IMR-90 (cell line): ENCODE results near the gene VPS35L. TPM values are rescaled to one million over a fixed set of nuclear protein-coding genes. Genes with fewer than 3 reads are reported as not detected.
A peak's percentile ranks its signal among the peaks of the same experiment; 100 is the strongest.

ENCODE experiments used
- ATAC-seq: fragments of 200-7000 bp; cut with Tn5 transposase; 2 replicates; pipeline ENCODE4 v1.9.1; 2020; ENCODE audit warnings: low read depth, mild to moderate bottlenecking, moderate library complexity
- BruUV-seq: library from RNA; stranded (reverse); fragments of 400-500 nt; replicated peaks from 2 replicates; lab custom pipeline; 2021; lab: Mats Ljungman, UMichigan
- CTCF ChIA-PET: fragments of 300-600 bp; formaldehyde crosslinking; extraction: SDS; loops from one replicate; lab custom pipeline; 2021; ENCODE audit warnings: antibody characterized with exemption; lab: Yijun Ruan, JAX
- POLR2A ChIA-PET: fragments of 300-600 bp; sonication (Branson Sonifier 250); formaldehyde crosslinking; loops from one replicate; lab custom pipeline; 2022; ENCODE audit warnings: antibody characterized with exemption; ENCODE audit not compliant: unreplicated experiment; lab: Charles Lee
- DNase-seq: peaks from one replicate; pipeline ENCODE4 v3.0.0; 2013
- H2AFZ ChIP-seq: replicated peaks from 2 replicates; pipeline ENCODE3; 2013; ENCODE audit warnings: low read length, mild to moderate bottlenecking; ENCODE audit not compliant: poor library complexity
- H2AK5ac ChIP-seq: 2 replicates; pipeline ENCODE4 v1.6.1; 2013; ENCODE audit warnings: low read depth, low read length, inconsistent platforms
- H2AK9ac ChIP-seq: replicated peaks from 2 replicates; pipeline ENCODE3; 2013; ENCODE audit warnings: mild to moderate bottlenecking, low read depth, low read length, moderate library complexity; ENCODE audit not compliant: poor library complexity
- H2BK120ac ChIP-seq: 2 replicates; pipeline ENCODE4 v1.6.1; 2013; ENCODE audit warnings: low read depth, low read length, inconsistent platforms
- H2BK15ac ChIP-seq: 3 replicates; pipeline ENCODE4 v1.6.1; 2013; ENCODE audit warnings: low read depth, low read length, inconsistent platforms
- H2BK20ac ChIP-seq: 2 replicates; pipeline ENCODE4 v1.6.1; 2013; ENCODE audit warnings: low read depth, mild to moderate bottlenecking, inconsistent platforms, low read length, moderate library complexity
- H2BK5ac ChIP-seq: 2 replicates; pipeline ENCODE4 v1.6.1; 2013; ENCODE audit warnings: mild to moderate bottlenecking, low read depth, low read length, inconsistent platforms; ENCODE audit not compliant: poor library complexity, severe bottlenecking
- H3K14ac ChIP-seq: replicated peaks from 2 replicates; pipeline ENCODE4 v1.6.1; 2013; ENCODE audit warnings: low read depth, low read length, inconsistent platforms
- H3K18ac ChIP-seq: 2 replicates; pipeline ENCODE4 v1.6.1; 2013; ENCODE audit warnings: low read depth, low read length, control low read depth
- H3K23ac ChIP-seq: 2 replicates; pipeline ENCODE4 v1.6.1; 2013; ENCODE audit warnings: low read depth, low read length, inconsistent platforms
- H3K27ac ChIP-seq: 2 replicates; pipeline ENCODE4 v1.5.1; 2013; ENCODE audit warnings: mild to moderate bottlenecking, control low read depth, low read length; ENCODE audit not compliant: insufficient read depth
- H3K27me3 ChIP-seq: 2 replicates; pipeline ENCODE4 v1.6.1; 2013; ENCODE audit warnings: low read length; ENCODE audit not compliant: control insufficient read depth, insufficient read depth
- H3K36me3 ChIP-seq: 2 replicates; pipeline ENCODE4 v1.6.1; 2013; ENCODE audit warnings: low read length, mixed read lengths; ENCODE audit not compliant: control insufficient read depth, insufficient read depth
- H3K4ac ChIP-seq: 2 replicates; pipeline ENCODE4 v1.6.1; 2013; ENCODE audit warnings: low read depth, low read length, inconsistent platforms
- H3K4me1 ChIP-seq: 2 replicates; pipeline ENCODE4 v1.6.1; 2013; ENCODE audit warnings: low read length, mixed read lengths; ENCODE audit not compliant: control insufficient read depth, insufficient read depth
- H3K4me2 ChIP-seq: 2 replicates; pipeline ENCODE4 v1.6.1; 2013; ENCODE audit warnings: low read depth, mild to moderate bottlenecking, control low read depth, low read length, moderate library complexity
- H3K4me3 ChIP-seq: 2 replicates; pipeline ENCODE4 v1.5.1; 2013; ENCODE audit warnings: low read depth, mild to moderate bottlenecking, control low read depth, low read length, moderate library complexity; ENCODE audit not compliant: insufficient read depth
- H3K56ac ChIP-seq: 2 replicates; pipeline ENCODE4 v1.6.1; 2013; ENCODE audit warnings: low read length, inconsistent platforms; ENCODE audit not compliant: insufficient read depth; ENCODE audit errors: extremely low read depth
- H3K79me1 ChIP-seq, 2 experiments: 2 replicates each; pipeline ENCODE4 v1.6.1; 2013; ENCODE audit warnings: low read length in 2 of 2, inconsistent platforms in 1 of 2, low read depth in 1 of 2
- H3K9ac ChIP-seq: 2 replicates; pipeline ENCODE4 v1.6.1; 2013; ENCODE audit warnings: low read depth, low read length, control low read depth
- H3K9me1 ChIP-seq: 2 replicates; pipeline ENCODE4 v1.6.1; 2013; ENCODE audit warnings: low read length, inconsistent platforms; ENCODE audit not compliant: insufficient read depth
- H3K9me3 ChIP-seq: 2 replicates; pipeline ENCODE4 v1.6.1; 2013; ENCODE audit warnings: low read length; ENCODE audit not compliant: control insufficient read depth, insufficient read depth
- H4K20me1 ChIP-seq: 2 replicates; pipeline ENCODE4 v1.6.1; 2013; ENCODE audit warnings: low read length, inconsistent platforms; ENCODE audit not compliant: insufficient read depth
- H4K5ac ChIP-seq: 2 replicates; pipeline ENCODE4 v1.6.1; 2013; ENCODE audit warnings: mild to moderate bottlenecking, low read depth, low read length, control low read depth
- H4K8ac ChIP-seq, 2 experiments: 2 replicates each; pipeline ENCODE4 v1.6.1; 2013; ENCODE audit warnings: low read depth in 2 of 2, low read length in 2 of 2, control low read depth in 1 of 2, inconsistent platforms in 1 of 2
- H4K91ac ChIP-seq: 2 replicates; pipeline ENCODE4 v1.6.1; 2013; ENCODE audit warnings: low read depth, low read length, inconsistent platforms; ENCODE audit not compliant: insufficient read depth
- CEBPB ChIP-seq: IDR thresholded peaks from 2 replicates; pipeline ENCODE4 v1.6.1; 2012; ENCODE audit warnings: low read depth, low read length, improper control_type of control experiment
- CHD1 ChIP-seq: IDR thresholded peaks from 2 replicates; pipeline ENCODE4 v1.6.1; 2012; ENCODE audit warnings: low read depth, low read length, improper control_type of control experiment
- WGBS, 2 experiments: methylation state at CpG; one replicate each; pipeline versions ENCODE4 v1.1.5 to v1.1.7; 2013; ENCODE audit warnings: missing lambda C conversion rate in 2 of 2; ENCODE audit not compliant: insufficient read length in 1 of 2; ENCODE audit errors: extremely low coverage in 2 of 2; 5-methylcytosine and 5-hydroxymethylcytosine counted together
- dilution Hi-C: fragments of 300-500 bp; cut with HindIII; formaldehyde crosslinking; loops from one replicate; pipeline ENCODE4 v1.14.3; 2018; ENCODE audit warnings: low sequenced_read_pairs; ENCODE audit not compliant: unreplicated experiment
- in situ Hi-C: fragments of 300-500 bp; cut with MboI; formaldehyde crosslinking; loops from 3 replicates; pipeline ENCODE4 v1.14.3; 2019; ENCODE audit warnings: low sequenced_read_pairs, inconsistent platforms, mixed read lengths
- intact Hi-C: fragments of 100-400 bp; cut with micrococcal nuclease; formaldehyde crosslinking; loops from 2 replicates; pipeline ENCODE4 v1.10.0; 2022
- polyA plus RNA-seq, 3 experiments: library from polyadenylated mRNA; depleted of rRNA; stranded (reverse); fragments of >200 nt; gene quantifications; 2 replicates each; pipeline ENCODE4 v1.2.3, GENCODE V29; 2012; ENCODE audit warnings: low replicate concordance in 1 of 3
- total RNA-seq: library from RNA; depleted of rRNA; stranded (reverse); fragments of >200 nt; gene quantifications from 2 replicates; pipeline ENCODE4 v1.2.3, GENCODE V29; 2012

Gene VPS35L
- total and polyA plus RNA-seq, 2 of the 4 experiments (the other 2 are of a cell fraction), result 28.0 to 40.1 TPM

DNA sequence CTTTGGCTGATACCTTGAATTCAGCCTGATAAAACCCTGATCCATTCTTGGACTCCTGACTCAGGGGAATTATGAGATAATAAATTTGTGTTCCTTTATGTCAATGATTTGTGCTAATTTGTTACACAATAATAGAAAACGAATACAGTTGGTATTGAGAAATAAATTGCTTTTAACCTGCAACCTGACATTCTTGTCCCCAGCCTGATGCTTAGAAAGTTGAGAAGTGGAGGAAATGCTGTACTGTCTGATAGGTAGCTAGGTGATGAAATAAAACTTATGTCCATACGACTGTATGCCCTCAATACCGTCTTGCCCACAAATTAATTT, 173.1 kb downstream of the VPS35L start:
- no CpG with 5 or more reads among the region's 3 CpGs for WGBS, 2 experiments
- BruUV-seq, result no TSS peak
- no peaks in the 10 kb centered on the region for H4K20me1 ChIP-seq
- H3K56ac ChIP-seq, result no peak overlapping the region
- H2AFZ ChIP-seq, result no peak overlapping the region
- H2AK5ac ChIP-seq, result no peak overlapping the region
- CTCF ChIA-PET, result no interaction called here
- intact Hi-C loops (no loop called here), dilution Hi-C loops (no loop called here), in situ Hi-C loops (no loop called here)
- POLR2A ChIA-PET, result no interaction called here
- DNase-seq (no peak), ATAC-seq (no peak)
- TF ChIP-seq CHD1 (no peak), CEBPB (0 out of 2 replicates have a peak, but pooled peaks have one; percentile 16)
- H4K91ac ChIP-seq, result no peak overlapping the region
- no peak overlapping the region for H4K5ac ChIP-seq
- H3K4me3 ChIP-seq, result no peak overlapping the region
- H2AK9ac ChIP-seq, result no peak overlapping the region
- H2BK120ac ChIP-seq, result no peak overlapping the region
- no peak overlapping the region for H2BK20ac ChIP-seq
- no peak overlapping the region for H3K4me2 ChIP-seq
- H3K14ac ChIP-seq, result no peak overlapping the region
- no peak overlapping the region for H3K4ac ChIP-seq
- no peaks in the 10 kb centered on the region; a peak in 2 of 4 replicates for H3K79me1 ChIP-seq
- no peak overlapping the region for H2BK15ac ChIP-seq
- H3K27me3 ChIP-seq, result no peaks in the 10 kb centered on the region
- H3K36me3 ChIP-seq, result no peaks in the 10 kb centered on the region
- no peak overlapping the region for H3K18ac ChIP-seq
- no peak overlapping the region for H3K23ac ChIP-seq
- H3K4me1 ChIP-seq, result no peaks in the 10 kb centered on the region
- H4K8ac ChIP-seq, result no peak overlapping the region
- H2BK5ac ChIP-seq, result no peak overlapping the region
- no peak overlapping the region for H3K27ac ChIP-seq
- H3K9ac ChIP-seq, result no peak overlapping the region
- no peaks in the 10 kb centered on the region for H3K9me3 ChIP-seq
- no peaks in the 10 kb centered on the region for H3K9me1 ChIP-seq
